ENCODE measurements around the gene MAJIN.

- TF ChIP-seq NBN (IDR thresholded peaks at IDR 0.05) (no peak), EP300 (IDR thresholded peaks at IDR 0.05; ENCODE audit: borderline replicate concordance in 1 of 2, control insufficient read depth in 1 of 2, low read depth in 2 of 2, low read length in 2 of 2) (no peak), EGR1 (IDR thresholded peaks at IDR 0.05; ENCODE audit: borderline replicate concordance in 1 of 2, low read depth in 2 of 2, low read length in 2 of 2) (no peak), CTCF (IDR thresholded peaks at IDR 0.05 in 2 of 3, conservative IDR thresholded peaks at IDR 0.05 in 1 of 3; ENCODE audit: control insufficient read depth in 2 of 3, extremely low read depth in 1 of 3, insufficient read depth in 1 of 3, low read depth in 3 of 3, low read length in 3 of 3) (no peak), STAT1 (conservative IDR thresholded peaks at IDR 0.05) (no peak), TAF1 (IDR thresholded peaks at IDR 0.05; ENCODE audit: borderline replicate concordance, low read depth, low read length) (no peak), YY1 (IDR thresholded peaks at IDR 0.05; ENCODE audit: low read depth, low read length) (no peak), EZH2 (IDR thresholded peaks at IDR 0.05; ENCODE audit: borderline replicate concordance, control insufficient read depth, low read depth, low read length) (no peak), RFX5 (IDR thresholded peaks at IDR 0.05; ENCODE audit: low read depth, low read length) (no peak), REST (IDR thresholded peaks at IDR 0.05; ENCODE audit: low read depth, low read length) (no peak), ZBTB11 (CRISPR knock-in tag; IDR thresholded peaks at IDR 0.05) (no peak), USF2 (IDR thresholded peaks at IDR 0.05; ENCODE audit: borderline replicate concordance, low read depth, low read length) (no peak), RCOR1 (conservative IDR thresholded peaks at IDR 0.05; ENCODE audit: low read depth, low read length) (no peak), LARP7 (IDR thresholded peaks at IDR 0.05) (no peak)
These were observed 68.5 kb downstream of the MAJIN start for GRCh38 chr11:64903291-64903833.
